Activated T-helper 9 cell treated with anti-CD3 and anti-CD28 coated beads, Interleukin-2, amount 50 U/mL, for 16 hours (primary cell): ENCODE data around the gene ARF1.

Experiments
- DNase-seq: peaks from one replicate; pipeline ENCODE4 v3.0.0-alpha.2; 2020; ENCODE audit warnings: low read depth

ARF1 gene

DNA sequence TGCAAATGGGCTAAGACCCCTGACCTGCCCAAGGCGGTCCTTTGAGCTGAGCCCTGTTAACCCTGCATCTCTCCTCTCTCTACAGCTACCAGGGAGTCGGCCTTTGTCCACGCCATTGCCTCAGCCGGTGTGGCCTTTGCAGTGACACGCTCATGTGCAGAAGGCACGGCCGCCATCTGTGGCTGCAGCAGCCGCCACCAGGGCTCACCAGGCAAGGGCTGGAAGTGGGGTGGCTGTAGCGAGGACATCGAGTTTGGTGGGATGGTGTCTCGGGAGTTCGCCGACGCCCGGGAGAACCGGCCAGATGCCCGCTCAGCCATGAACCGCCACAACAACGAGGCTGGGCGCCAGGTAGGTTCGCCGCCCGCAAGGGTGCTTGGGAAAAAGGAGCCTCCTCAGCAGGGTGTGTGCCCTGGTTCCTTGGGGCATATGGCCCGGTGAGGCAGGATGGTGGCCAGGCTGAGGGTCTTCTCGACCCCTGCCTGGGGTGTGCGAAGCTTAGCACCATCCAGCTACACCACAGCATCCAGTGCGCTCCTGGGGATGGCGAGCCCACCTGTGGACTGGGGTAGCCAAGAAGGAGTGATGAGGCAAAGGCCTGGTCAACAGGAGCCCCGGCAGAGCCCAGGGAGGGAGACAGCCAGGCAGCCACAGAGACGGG lies 31.8 kb upstream of the ARF1 start:
- no peak for DNase-seq

GRCh38 chr1:228058172-228058948 lies 24.1 kb upstream of the ARF1 start:
- no peak for DNase-seq

DNA sequence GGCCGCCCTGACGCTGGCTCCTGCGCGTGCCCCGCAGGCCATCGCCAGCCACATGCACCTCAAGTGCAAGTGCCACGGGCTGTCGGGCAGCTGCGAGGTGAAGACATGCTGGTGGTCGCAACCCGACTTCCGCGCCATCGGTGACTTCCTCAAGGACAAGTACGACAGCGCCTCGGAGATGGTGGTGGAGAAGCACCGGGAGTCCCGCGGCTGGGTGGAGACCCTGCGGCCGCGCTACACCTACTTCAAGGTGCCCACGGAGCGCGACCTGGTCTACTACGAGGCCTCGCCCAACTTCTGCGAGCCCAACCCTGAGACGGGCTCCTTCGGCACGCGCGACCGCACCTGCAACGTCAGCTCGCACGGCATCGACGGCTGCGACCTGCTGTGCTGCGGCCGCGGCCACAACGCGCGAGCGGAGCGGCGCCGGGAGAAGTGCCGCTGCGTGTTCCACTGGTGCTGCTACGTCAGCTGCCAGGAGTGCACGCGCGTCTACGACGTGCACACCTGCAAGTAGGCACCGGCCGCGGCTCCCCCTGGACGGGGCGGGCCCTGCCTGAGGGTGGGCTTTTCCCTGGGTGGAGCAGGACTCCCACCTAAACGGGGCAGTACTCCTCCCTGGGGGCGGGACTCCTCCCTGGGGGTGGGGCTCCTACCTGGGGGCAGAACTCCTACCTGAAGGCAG lies 23.4 kb upstream of the ARF1 start:
- DNase-seq, result peak; percentile 25

GRCh38 chr1:228059634-228060457 lies 22.7 kb upstream of the ARF1 start:
- DNase-seq, result peak; percentile 48

- DNase-seq, result no peak
Observed at GRCh38 chr1:228060458-228061190, 21.9 kb upstream of the ARF1 start.

DNA sequence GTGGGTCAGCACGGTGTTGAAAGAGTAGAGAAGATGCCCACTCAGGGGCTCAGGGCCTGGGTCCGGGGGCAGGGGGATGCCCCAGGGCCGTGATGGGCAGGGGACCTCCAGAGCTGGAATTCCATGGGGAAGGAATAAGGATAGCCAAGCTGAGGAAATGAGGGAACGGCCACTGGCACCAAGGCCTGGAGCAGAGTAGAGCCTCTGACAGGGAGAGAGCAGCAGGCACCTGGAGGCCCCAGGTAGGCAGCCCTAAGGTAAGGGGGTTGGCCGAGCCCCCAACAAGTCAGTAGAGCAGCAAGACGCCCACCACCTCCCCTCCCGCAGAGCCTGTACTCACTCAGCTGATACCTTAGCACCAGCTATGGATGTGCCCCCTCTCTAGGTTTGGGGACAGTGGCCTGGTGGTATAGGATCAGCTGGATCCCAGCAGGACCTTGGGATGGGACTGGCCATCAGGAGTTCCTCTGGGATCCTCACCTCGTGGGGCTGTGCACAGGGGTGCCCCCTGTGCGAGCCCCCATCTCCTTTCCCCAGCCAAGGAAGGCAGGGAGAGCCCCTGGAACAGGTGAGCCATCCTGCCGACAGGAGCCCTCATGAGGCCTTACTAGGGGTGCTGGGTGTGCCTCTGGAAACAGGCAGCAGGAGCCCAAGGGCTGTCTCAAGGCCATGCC lies 21.0 kb upstream of the ARF1 start:
- no peak for DNase-seq

GRCh38 chr1:228062085-228062791 lies 20.3 kb upstream of the ARF1 start:
- no peak for DNase-seq

GRCh38 chr1:228062812-228063211 lies 19.7 kb upstream of the ARF1 start:
- no peak for DNase-seq

GRCh38 chr1:228063251-228064191 lies 19.0 kb upstream of the ARF1 start:
- DNase-seq, result no peak

DNA sequence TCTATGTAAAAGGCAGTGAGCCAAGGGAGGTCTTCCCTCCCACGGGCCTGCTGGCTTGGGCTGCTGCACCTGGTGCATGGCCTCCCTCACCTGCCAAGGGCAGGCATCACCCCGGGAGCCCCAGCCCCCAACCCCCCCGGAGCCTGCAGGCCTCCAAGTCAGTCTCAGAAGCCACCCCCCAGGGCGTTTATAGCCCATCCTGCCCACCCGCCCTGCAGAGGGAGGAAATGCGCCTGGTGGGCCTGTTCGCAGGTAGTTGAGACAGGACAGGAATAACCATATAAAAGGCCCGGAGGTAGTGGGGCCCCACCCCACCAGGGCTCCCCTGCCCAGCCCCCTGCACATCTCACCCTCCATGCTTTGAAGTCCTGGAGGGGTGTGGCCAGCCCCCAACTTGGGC lies 18.2 kb upstream of the ARF1 start:
- DNase-seq, result no peak

GRCh38 chr1:228064741-228065542 lies 17.6 kb upstream of the ARF1 start:
- no peak for DNase-seq

DNA sequence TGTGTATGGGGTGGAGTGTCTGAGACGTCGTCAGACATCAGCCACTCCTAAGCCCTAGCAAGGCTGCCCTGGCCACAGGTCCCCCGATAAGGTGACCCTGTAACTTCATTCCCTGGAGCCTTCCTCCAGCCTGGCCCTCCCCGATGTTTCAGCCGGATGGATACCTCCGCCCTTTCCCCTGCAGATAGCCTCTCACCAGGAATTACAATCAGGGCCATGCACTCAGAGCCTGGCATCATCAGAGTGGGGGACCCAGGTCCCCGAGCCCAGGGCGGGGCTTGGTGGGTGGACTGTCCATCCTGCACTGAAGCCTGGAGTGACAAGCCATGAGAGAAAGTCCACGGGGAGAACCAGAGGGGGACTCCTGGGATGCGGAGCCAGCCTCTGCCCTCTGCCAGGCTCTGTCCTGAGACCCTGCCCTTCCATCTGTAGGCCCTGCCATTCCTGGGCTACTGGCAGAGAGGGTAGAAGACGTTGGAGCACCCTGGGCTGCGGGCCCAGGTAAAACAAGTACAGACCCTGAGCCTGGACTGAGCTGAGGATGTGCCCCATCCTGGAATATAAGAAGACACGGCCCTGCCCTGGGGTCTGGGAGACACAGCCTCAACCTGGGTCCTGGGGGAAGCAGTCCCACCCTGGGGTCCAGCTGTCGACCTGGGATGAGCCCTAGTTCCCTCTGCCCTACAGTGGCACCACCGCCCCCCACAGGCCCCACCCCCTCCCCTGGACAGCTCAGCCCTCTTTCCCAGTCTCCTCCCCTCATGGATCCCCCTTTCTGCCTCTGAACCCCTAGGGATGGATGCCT lies 16.8 kb upstream of the ARF1 start:
- DNase-seq, result no peak

GRCh38 chr1:228066416-228066815 lies 16.1 kb upstream of the ARF1 start:
- no peak for DNase-seq

DNA sequence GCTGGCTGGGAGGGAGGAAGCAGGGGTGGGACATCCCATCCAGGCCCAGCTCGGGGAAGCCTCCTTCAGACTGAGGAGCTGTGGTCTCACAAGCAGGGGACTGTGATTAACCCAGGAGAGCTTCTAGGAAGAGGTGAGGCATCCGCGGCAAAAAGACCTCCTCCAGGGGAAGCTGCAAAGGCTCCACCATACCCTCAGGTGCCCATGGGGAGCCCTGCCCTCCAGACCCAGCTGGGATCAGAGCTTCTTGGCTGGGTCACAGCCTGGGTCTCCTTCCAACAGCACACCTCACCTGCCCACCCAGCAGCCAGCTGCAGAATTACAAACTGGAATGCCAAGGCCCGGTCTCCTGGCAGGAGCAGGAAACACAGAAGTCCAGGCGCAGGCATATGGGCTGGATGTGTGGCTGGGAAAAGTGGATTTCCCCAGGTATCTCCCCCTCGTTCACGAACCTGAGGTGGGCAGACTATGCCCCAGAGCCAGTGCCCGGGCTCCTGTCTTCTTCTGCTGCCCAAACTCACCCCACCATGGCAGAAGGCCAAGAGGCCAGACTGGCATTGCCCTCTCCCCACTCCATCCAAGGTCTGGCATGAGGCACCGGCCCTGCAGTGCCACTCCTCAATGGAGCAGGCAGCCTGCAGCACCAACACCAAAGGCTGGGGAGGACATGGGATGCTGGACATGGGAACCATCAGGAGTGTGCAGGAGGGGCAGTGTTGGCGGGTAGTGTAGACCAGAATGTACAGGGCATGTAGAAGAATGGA lies 15.4 kb upstream of the ARF1 start:
- no peak for DNase-seq

DNA sequence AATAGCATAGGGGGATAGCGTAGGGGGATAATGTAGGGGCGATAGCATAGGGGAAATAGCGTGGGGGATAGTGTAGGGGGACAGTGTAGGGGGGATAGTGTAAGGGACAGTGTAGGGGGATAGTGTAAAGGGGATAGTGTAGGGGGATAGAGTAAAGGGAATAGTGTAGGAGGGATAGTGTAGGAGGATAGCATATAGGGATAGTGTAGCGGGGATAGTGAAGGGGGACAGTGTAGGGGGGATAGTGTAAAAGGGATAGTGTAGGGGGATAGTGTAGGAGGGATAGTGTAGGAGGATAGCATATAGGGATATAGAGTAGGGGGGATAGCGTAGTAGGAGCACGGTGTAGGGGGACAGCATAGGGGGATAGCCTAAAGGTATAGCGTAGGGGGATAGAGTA lies 14.1 kb upstream of the ARF1 start:
- no peak for DNase-seq

DNA sequence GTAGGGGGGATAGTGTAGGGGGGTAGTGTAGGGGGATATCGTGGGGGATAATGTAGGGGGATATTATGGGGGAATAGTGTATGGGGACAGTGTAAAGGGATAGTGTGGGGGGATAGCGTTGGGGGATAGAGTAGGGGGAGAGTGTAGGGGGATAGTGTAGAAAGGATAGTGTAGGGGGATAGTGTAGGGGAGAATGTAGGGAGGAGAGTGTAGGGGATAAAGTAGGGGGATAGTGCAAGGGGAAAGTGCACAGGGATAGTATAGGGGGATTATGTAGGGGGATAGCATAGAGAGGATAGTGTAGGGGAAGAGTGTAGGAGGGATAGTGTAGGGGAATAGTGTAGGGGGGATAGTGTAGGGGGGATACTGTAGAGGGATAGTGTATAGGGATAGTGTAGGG lies 12.3 kb upstream of the ARF1 start:
- no peak for DNase-seq

GRCh38 chr1:228070851-228071250 lies 11.7 kb upstream of the ARF1 start:
- DNase-seq, result no peak
